Stimulated activated CD8-positive, alpha-beta memory T cell treated with anti-CD3 and anti-CD28 coated beads, Interleukin-7, amount 100 ng/mL, for 48 hours (primary cell): ENCODE results near the gene HEPHL1.
A peak's percentile ranks its signal among the peaks of the same experiment; 100 is the strongest.

Experiments
- DNase-seq, 2 donors: peaks; one replicate each; pipeline ENCODE4 v3.0.0-alpha.2; 2020; ENCODE audit warnings: low read depth in 1 of 2; ENCODE audit errors: extremely low read depth in 1 of 2

HEPHL1 gene

GRCh38 chr11:94128291-94128745 lies 107.2 kb downstream of the HEPHL1 start:
- DNase-seq: no peak

GRCh38 chr11:94128746-94129511 lies 107.8 kb downstream of the HEPHL1 start, which contains the start of gene PANX1:
TSS of gene PANX1 (plus strand) at chr11:94128841. CDS start at chr11:94129313, 472 bp downstream.
- DNase-seq: peak; percentile 54 to 63

DNA sequence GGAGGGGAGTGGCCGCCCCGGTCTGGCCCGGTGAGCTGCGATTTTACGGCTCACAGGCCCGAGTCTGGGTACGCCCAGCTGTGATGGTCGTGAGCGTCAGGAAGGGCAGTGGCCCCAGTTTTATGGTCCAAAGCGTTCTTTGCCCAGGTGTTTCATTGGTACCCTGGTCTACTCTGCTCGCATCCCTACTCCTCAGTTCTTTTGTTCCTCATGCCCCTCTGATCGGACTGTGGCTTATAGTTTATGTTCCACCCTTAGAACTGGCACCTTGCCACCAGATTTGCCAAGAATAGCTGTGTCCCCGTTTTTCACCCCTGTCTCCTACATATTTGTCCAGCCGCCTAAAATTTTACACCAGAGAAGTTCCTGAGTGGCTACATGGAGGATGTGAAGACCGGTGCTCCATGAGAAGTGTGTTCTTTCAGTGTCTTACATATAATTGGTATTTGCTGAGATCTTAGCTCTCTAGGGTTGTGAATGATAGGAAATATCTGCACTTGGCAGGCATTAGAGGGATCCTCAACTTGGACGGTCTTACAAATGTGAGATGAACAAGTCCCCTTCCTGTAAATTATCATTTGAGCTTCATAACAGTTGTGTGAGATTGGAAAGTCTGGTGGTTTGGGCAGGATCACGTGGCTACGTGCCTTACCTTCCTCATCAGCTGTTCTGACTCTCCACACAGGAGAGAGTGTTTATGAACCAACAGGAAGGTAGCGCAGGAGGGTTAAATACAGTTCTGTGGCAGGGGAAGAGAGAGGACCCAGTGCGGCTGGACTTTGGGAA lies 108.6 kb downstream of the HEPHL1 start:
- DNase-seq: no peak

DNA sequence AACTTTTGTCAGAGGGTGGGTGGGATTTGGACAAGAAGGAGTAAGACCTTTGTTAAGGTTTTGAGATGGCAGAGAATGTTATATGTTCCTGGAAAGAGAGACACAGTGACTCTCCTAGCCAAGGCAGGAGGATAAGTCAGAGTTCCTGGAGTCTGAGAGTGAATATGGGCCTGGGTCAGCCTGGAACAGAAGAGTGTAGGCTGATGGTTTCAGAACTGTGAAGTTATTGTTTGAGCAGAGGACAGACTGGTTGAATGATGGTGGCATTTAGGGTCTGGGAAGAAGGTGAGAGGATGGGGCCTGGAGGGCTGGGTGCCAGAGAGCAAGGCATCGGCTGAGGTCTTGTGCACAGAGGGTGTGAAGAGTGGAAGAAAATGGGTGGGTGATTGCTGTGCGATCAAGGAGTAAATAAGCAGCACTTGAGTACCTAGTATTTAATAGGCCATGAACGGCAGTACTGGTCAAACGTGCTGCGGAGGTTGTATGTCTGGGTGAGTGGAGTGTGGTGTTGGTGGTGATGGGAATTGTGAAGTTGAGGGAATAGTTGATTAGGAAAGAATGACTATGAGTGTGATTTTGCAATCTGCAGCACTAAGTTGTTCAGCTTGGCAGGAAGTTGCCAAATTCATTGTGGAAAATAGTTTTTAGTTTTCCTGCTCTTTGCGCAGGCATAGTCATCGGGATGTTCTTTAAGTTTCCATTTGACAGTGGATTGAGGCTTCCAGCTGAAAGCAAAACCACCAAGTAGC lies 109.3 kb downstream of the HEPHL1 start:
- DNase-seq: no peak

DNA sequence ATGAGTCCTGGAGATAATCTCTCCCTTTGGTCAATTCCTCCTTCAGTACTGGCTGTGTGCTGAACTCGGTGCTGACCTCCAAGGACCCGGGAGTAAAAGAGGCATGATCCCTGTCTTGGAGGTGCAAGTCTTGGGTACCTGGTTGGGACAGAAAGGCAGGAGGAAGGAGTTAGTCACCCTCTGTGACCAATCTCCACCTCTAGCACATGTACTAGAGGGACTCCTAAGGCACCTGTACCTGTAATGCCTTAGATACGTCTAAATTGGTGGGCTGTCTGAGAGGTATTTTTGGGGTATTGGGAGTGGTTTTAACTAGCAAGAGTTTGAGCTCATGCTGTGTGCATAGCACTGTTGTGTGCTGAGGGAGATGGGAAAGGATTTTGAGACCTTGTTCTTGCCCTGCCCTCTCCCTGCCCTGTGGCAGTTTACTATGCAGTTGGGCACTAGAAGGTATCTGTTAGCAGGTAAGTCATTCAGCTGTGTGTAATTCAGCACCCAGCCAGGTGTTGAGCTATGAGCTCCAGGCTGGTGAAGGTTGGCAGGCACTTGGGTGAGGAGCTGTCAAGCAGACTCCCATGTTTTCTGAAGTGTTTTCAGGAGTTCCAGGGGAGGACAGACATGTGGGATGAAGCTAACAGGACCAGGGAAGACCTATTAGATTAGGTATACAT lies 110.0 kb downstream of the HEPHL1 start:
- no peak for DNase-seq

DNA sequence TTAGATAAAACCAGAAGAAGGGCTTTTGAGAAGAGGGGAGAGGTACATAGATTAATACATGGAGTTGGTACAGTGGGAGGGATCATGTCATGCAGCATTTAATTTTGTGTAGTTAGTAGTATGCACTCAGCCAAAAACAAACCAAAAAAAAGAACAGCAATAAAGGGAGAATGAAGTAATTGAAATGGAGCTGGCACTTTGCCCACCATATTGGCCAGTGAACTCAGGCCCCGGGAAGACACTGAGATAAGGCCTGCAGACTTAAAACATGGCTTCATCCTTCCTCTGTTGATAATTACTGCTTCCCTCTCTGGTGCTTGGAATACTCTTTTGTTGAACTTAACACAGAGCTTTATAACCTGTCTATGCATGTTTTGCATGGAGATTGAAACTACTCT lies 110.6 kb downstream of the HEPHL1 start:
- no peak for DNase-seq

DNA sequence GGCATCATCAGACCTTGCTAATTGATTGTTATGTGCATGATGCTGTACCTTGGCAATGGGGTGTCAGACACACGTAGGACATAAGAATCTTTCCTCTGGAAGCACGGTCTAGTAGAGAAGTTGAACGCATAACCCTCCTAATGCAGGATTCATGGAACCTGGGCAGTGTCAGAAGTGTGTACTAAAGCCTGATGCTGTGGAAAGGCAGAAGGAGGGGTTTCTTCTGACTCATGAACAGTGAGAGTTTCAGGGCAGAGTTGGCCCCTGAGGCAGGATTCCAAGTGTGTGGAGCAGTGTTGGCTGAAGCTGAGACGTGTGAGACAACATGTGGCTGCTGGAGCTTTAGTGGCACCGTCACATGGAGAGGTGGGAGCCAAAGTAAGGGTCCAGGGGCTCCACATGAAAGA lies 111.0 kb downstream of the HEPHL1 start:
- DNase-seq: no peak

- DNase-seq: no peak
These were observed 111.8 kb downstream of the HEPHL1 start for GRCh38 chr11:94132823-94133408.

GRCh38 chr11:94133752-94134151 lies 112.6 kb downstream of the HEPHL1 start:
- DNase-seq: no peak

DNA sequence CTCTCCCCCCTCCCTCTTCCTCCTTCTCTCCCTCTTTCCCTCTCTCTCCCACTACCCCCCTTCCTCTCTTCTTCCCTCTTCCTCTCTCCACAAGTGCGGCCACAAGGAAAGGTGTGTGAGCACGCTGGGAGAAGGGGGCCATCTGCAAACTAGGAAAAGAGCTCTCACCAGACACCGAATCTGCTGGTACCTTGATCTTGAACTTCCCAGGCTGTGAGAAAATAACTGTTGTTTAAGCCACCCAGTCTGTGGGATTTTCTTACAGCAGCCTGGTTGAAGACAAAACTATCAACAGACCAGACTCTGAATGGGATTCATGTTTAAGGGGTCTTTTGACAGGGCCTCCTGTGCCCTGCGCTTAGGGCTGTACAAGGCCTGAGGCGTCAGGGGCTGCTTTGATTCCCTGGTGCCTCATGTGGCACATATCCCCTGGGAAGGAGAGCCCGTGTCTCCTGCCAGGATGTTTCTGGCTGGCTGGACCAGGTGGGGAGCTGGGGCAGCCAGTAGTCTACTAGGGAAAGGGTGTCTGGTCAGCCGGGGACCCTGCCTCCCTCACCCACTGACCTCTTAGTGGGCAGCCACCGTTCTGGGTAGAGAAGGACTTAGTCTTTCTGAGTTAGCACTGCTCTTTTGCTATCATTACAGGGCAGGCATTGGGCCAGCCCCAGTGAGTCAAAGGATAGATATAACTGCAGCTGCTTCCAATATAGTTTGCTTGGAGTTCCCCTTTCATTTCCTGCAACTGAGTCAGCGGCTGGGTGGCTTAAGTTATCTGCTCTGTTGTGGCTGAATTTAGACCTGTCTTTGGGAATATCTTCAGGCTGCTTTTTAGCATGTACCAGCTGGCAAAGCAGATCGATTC lies 113.7 kb downstream of the HEPHL1 start:
- no peak for DNase-seq

GRCh38 chr11:94139416-94139815 lies 118.3 kb downstream of the HEPHL1 start:
- no peak for DNase-seq

DNA sequence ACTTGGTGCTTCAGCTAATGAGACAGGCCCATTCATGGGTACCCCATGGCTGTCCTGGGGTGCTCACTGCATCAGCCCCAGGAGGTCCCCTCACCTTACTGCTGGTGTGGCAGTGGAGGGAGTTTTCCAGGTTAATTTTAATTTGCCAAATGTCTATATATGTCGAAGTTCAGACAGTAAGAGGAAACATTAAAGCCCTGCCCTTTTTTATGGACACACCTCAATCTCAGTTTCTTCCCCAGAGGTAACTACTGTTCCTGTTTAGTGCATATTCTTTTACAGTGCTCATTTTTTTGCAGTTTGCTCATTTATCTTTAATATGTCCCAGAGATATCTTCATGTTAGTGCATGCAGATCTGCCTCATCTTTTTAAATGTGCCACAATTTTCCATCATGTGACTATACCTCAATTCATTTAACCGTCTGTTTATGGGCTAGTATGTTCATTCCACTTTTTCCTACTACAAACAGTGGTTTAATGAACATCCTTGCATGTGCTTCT lies 119.1 kb downstream of the HEPHL1 start:
- no peak for DNase-seq

GRCh38 chr11:94141511-94142307 lies 120.6 kb downstream of the HEPHL1 start:
- DNase-seq: no peak

GRCh38 chr11:94142308-94143281 lies 121.4 kb downstream of the HEPHL1 start:
- no peak for DNase-seq

DNA sequence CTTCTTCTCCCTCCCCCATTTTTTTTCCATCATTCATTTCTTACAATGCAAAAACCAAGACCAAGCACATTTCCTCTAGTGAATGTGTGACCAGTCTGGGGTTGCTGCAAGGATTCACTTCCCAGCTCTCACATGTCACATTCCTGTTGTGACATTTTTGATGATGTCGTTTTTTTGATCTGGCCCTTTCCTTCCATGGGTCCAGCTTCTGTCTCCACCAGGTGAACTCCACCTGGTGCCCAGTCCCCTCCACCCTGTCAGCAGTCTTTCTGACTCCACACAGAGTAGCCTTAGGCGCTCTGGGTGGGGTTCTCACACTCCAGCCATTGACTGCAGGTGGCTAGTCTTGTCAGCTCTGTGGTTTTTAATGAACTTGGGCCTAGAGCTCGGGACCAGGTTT lies 123.1 kb downstream of the HEPHL1 start:
- DNase-seq: no peak

DNA sequence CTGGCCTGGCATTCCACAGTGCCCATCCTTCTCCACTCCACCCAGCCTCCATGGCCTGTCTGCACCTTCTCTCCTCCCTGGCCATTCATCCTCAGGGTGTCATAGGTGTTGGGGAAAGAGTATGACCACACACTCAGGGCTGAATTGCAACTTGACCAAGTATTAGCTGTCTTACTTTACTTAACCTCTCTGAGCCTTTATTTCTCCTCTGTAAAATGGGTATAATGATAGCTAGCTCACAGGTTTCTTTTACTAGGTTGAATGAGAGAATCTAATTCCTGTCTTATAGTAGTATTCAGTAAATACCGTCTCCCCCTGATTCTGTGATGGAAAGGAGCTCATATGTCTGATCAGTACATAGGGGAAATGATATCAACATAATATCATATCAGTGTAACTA lies 123.5 kb downstream of the HEPHL1 start:
- no peak for DNase-seq

GRCh38 chr11:94145431-94145830 lies 124.3 kb downstream of the HEPHL1 start:
- no peak for DNase-seq
